GM23338 (cell line): ENCODE results near the gene GUCA2A. TPM values are rescaled to one million over a fixed set of nuclear protein-coding genes. Genes with fewer than 3 reads are reported as not detected.
"Not testable (repeated sequence)": the region's sequence is repeated elsewhere in the genome, so short reads cannot be mapped to it uniquely, and the experiment has no call there.

ENCODE experiments used
- ATAC-seq: fragments of 200-7000 bp; cut with Tn5 transposase; 3 replicates; pipeline ENCODE4 v1.9.1; 2020
- DNase-seq: peaks from one replicate; pipeline ENCODE4 v3.0.0-alpha.2; 2015; ENCODE audit warnings: low spot score
- H2AFZ ChIP-seq: fragments of 200-600 bp; sonication (generic); 2 replicates; pipeline ENCODE4 v1.8.0; 2016; ENCODE audit warnings: antibody characterized with exemption, mild to moderate bottlenecking, moderate library complexity
- H3F3A ChIP-seq: fragments of 200-600 bp; sonication (generic); replicated peaks from 2 replicates; pipeline ENCODE4 v1.8.0; 2017; ENCODE audit warnings: antibody characterized with exemption, mixed run types, low read depth
- H3K27ac ChIP-seq: fragments of 200-600 bp; sonication (generic); 2 replicates; pipeline ENCODE4 v1.6.1; 2016; ENCODE audit warnings: low read depth
- H3K27me3 ChIP-seq: fragments of 200-600 bp; sonication (generic); 2 replicates; pipeline ENCODE4 v1.8.0; 2016; ENCODE audit warnings: mild to moderate bottlenecking, mixed run types, moderate library complexity; ENCODE audit not compliant: insufficient read depth
- H3K36me3 ChIP-seq: fragments of 200-600 bp; sonication (generic); 2 replicates; pipeline ENCODE4 v1.8.0; 2016; ENCODE audit warnings: mild to moderate bottlenecking; ENCODE audit not compliant: insufficient read depth
- H3K4me1 ChIP-seq: fragments of 200-600 bp; sonication (generic); 2 replicates; pipeline ENCODE4 v1.8.0; 2016; ENCODE audit warnings: mild to moderate bottlenecking, moderate library complexity; ENCODE audit not compliant: insufficient read depth
- H3K4me2 ChIP-seq: fragments of 200-600 bp; sonication (generic); 2 replicates; pipeline ENCODE4 v1.7.1; 2017; ENCODE audit warnings: mixed run types
- H3K4me3 ChIP-seq: fragments of 200-600 bp; sonication (generic); 2 replicates; pipeline ENCODE4 v1.6.1; 2016; ENCODE audit warnings: mixed run types
- H3K79me2 ChIP-seq: fragments of 200-600 bp; sonication (generic); replicated peaks from 2 replicates; pipeline ENCODE4 v1.8.0; 2017; ENCODE audit warnings: mild to moderate bottlenecking; ENCODE audit not compliant: insufficient read depth
- H3K9me2 ChIP-seq: fragments of 200-600 bp; sonication (generic); 2 replicates; pipeline ENCODE4 v1.8.0; 2017; ENCODE audit not compliant: insufficient read depth
- H4K20me1 ChIP-seq: fragments of 200-600 bp; sonication (generic); replicated peaks from 2 replicates; pipeline ENCODE4 v1.8.0; 2017; ENCODE audit warnings: mild to moderate bottlenecking; ENCODE audit not compliant: insufficient read depth
- H3K27ac Mint-ChIP-seq: 2 replicates; pipeline ENCODE4 v1.8.0; 2020; ENCODE audit warnings: inconsistent platforms, mild to moderate bottlenecking, moderate library complexity, mixed read lengths
- H3K27me3 Mint-ChIP-seq: 3 replicates; pipeline ENCODE4 v1.8.0; 2022; ENCODE audit warnings: low read depth, mild to moderate bottlenecking, moderate library complexity, mixed read lengths, inconsistent platforms; ENCODE audit not compliant: insufficient read depth, poor library complexity
- H3K36me3 Mint-ChIP-seq: 3 replicates; pipeline ENCODE4 v1.8.0; 2021; ENCODE audit warnings: low read depth, mild to moderate bottlenecking, inconsistent platforms, moderate library complexity, mixed read lengths
- H3K4me1 Mint-ChIP-seq: 3 replicates; pipeline ENCODE4 v1.8.0; 2020; ENCODE audit warnings: mild to moderate bottlenecking, inconsistent platforms, mixed read lengths
- H3K4me3 Mint-ChIP-seq: 3 replicates; pipeline ENCODE4 v1.8.0; 2021; ENCODE audit warnings: moderate library complexity, mild to moderate bottlenecking, inconsistent platforms, mixed read lengths
- H3K9me3 Mint-ChIP-seq: 3 replicates; pipeline ENCODE4 v1.8.0; 2020; ENCODE audit warnings: moderate library complexity, mild to moderate bottlenecking, inconsistent platforms, mixed read lengths
- POLR2AphosphoS5 ChIP-seq: IDR thresholded peaks from 2 replicates; pipeline ENCODE4 v1.6.1; 2016; ENCODE audit warnings: antibody characterized with exemption, low read depth
- STAT1 ChIP-seq: IDR thresholded peaks from one replicate; pipeline ENCODE4 v1.6.1; 2016; ENCODE audit warnings: antibody characterized with exemption; ENCODE audit not compliant: unreplicated experiment
- ZNF462 ChIP-seq: fragments of 250-450 bp; sonication (Bioruptor Pico); IDR thresholded peaks from 2 replicates; pipeline ENCODE4 v1.5.0; 2020; ENCODE audit warnings: mild to moderate bottlenecking, moderate library complexity
- polyA plus RNA-seq: library from polyadenylated mRNA; unstranded; fragments of >200 nt; fragmentation: Nextera tagmentation; extraction: Ambion mirVana; gene quantifications from 2 replicates; pipeline ENCODE4 v1.2.1, GENCODE V29; 2016
- total RNA-seq: library from RNA; depleted of rRNA; stranded (reverse); fragments of >200 nt; shearing (Covaris generic); gene quantifications from 2 replicates; pipeline ENCODE4 v1.2.3, GENCODE V29; 2014

GUCA2A gene
- total and polyA plus RNA-seq, 2 experiments from 2014 or later, result not detected

DNA sequence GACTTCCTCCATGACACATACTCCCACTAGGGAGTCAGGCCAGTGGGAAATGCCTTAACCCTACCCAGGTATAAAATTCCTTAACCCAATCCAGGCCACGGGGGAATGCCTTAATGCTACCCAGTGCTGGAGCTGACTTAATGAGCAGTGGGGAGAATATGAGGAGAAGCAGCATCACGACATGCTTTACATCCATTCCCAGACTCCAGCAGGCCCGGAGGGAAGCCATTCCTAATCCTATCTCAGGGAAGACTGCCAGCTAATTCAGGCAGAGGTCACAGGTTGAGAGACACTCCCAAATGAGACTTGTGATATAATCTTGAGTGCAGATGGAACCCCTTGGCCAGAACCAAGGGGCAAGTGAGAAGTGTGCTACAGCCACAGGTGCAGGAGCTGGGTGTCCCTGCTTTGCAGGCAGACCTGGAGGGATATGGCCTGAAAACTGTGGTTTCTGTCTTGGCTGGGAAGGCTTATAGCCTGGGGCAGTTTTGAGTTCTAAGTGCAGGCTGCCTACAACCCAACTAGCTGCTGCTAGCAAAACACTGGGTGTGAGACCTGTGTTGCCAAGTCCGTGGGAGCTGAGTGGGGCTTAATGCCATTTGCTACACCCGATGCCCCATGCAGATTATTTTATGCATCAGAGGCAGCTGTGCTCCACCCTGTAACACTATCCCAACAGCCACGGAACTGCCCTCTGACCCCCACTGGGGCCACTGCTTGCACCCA is 45.1 kb upstream of the GUCA2A start (continued):
- TF ChIP-seq ZNF462 (CRISPR knock-in tag), result no peak
- TF ChIP-seq POLR2AphosphoS5, result no peak
- no peak for TF ChIP-seq STAT1

- ATAC-seq, H2AFZ ChIP-seq, H3K27me3 Mint-ChIP-seq, H3K4me3 ChIP-seq, H3K4me2 ChIP-seq, H3K9me2 ChIP-seq, H3K4me1 ChIP-seq, H3K27ac ChIP-seq, H3K36me3 ChIP-seq, DNase-seq, H3F3A ChIP-seq, H3K4me3 Mint-ChIP-seq, H3K27me3 ChIP-seq, H3K9me3 Mint-ChIP-seq: not testable (repeated sequence)
- H3K27ac Mint-ChIP-seq, result peak overlapping the region; percentile 3; the same call in 1 of the 2 replicates
- H3K36me3 Mint-ChIP-seq, result peaks cover 23% of the 10 kb centered on the region; the same call in 2 of the 3 replicates
- Histone ChIP-seq H4K20me1 (peaks cover 16% of the 10 kb centered on the region; the same call in 1 of the 2 replicates), H3K79me2 (peaks cover 61% of the 10 kb centered on the region)
- H3K4me1 Mint-ChIP-seq, result peaks cover 26% of the 10 kb centered on the region
These were observed 42.4 kb upstream of the GUCA2A start for GRCh38 chr1:42206930-42207329.

DNA sequence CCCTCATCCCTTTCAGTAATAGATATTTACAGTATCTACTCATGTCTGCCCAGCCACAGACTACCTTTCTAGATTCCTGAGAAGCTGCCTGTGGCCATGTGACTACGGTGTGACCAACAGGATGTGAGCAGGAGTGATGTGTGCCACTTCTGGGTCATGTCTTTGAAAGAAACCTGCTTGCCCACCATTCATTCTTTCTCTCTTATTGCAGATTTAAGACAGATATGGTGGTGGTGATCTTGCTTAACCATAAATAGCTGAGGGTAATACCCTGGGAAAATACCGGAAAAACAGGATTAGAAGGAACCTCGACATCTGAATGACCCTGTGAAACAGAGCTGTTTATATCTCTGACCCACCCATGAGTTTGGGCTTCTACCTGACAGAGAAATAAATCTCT is 41.6 kb upstream of the GUCA2A start:
- Mint-ChIP-seq H3K4me1 (peaks cover 21% of the 10 kb centered on the region), H3K36me3 (peaks cover 19% of the 10 kb centered on the region; the same call in 2 of the 3 replicates)
- ATAC-seq, result no peak
- no peak for TF ChIP-seq POLR2AphosphoS5
- TF ChIP-seq ZNF462 (CRISPR knock-in tag), result no peak

More for the DNA sequence above, 41.6 kb upstream of the GUCA2A start:
- Histone ChIP-seq H3K9me2 (no peaks in the 10 kb centered on the region), H3K4me3 (no peak overlapping the region), H3K27me3 (no peaks in the 10 kb centered on the region), H3K36me3 (no peaks in the 10 kb centered on the region), H3K4me2 (no peak overlapping the region), H2AFZ (no peak overlapping the region), H3K4me1 (no peaks in the 10 kb centered on the region), H3K79me2 (peaks cover 53% of the 10 kb centered on the region), H4K20me1 (peaks cover 16% of the 10 kb centered on the region; the same call in 1 of the 2 replicates), H3F3A (no peaks in the 10 kb centered on the region), H3K27ac (no peak overlapping the region)
- Mint-ChIP-seq H3K4me3 (no peak overlapping the region), H3K27me3 (peaks cover 4% of the 10 kb centered on the region), H3K27ac (no peak overlapping the region), H3K9me3 (no peaks in the 10 kb centered on the region)
- no peak for DNase-seq
